ENCODE measurements around the gene CRELD1. TPM values are rescaled to one million over a fixed set of nuclear protein-coding genes. Genes with fewer than 3 reads are reported as not detected.

The CRELD1 gene
- total and polyA plus RNA-seq, 9 of the 15 experiments (the other 6 are each of a cell fraction or from before 2014, with no cell fraction given): 3.3 to 25.8 (median 16.5) TPM

- Histone ChIP-seq H3K4me3 (no peak overlapping the region), H3K9ac (ENCODE audit: insufficient read depth in 1 of 2, low read depth in 2 of 2, low read length in 2 of 2) (no peak overlapping the region), H3K4me2 (ENCODE audit: insufficient read depth, low read length) (no peak overlapping the region), H3K79me2 (ENCODE audit: control insufficient read depth, insufficient read depth, low read length) (no peaks in the 10 kb centered on the region; the same call in 2 of the 3 replicates), H3K27me3 (ENCODE audit: control insufficient read depth in 2 of 2, insufficient read depth in 2 of 2, low read length in 2 of 2) (no peaks in the 10 kb centered on the region), H3K4me1 (replicated peaks in 1 of 2; ENCODE audit: control insufficient read depth in 2 of 2, insufficient read depth in 2 of 2, low read length in 2 of 2) (peaks cover 38 to 48% of the 10 kb centered on the region in 2 experiments), H3K9me1 (ENCODE audit: control insufficient read depth, insufficient read depth, low read length) (no peaks in the 10 kb centered on the region), H4K20me1 (replicated peaks; ENCODE audit: control insufficient read depth, insufficient read depth, low read length) (no peaks in the 10 kb centered on the region), H3K36me3 (ENCODE audit: control insufficient read depth, insufficient read depth, low read length) (peaks cover 5% of the 10 kb centered on the region), H2AFZ (ENCODE audit: low read depth, low read length) (no peak overlapping the region), H3K27ac (ENCODE audit: extremely low read depth, low read depth, low read length) (no peak overlapping the region), H3K9me3 (replicated peaks; ENCODE audit: control insufficient read depth, insufficient read depth, low read depth, low read length) (no peaks in the 10 kb centered on the region)
- WGBS (ENCODE audit: insufficient coverage, low coverage, missing lambda C conversion rate): 46% methylated on average over 2 of the region's 3 CpGs
- ATAC-seq (no peak), DNase-seq (ENCODE audit: extremely low read depth in 1 of 4, low spot score in 3 of 4) (no peak), FAIRE-seq (no peak)
- BruUV-seq (replicated peaks): no TSS peak
- POLR2A ChIA-PET: interaction anchor here (1.0 kb wide), 1 partner anchor 13 kb away, joined by 3 read pairs; no protein-coding TSS in a partner anchor
- in situ Hi-C loops (cut with MboI): no loop called here
- CTCF ChIA-PET (ENCODE audit: low intra/inter-chr PET ratio): no interaction called here
- intact Hi-C loops (cut with micrococcal nuclease): no loop called here
- TF ChIP-seq NR3C1 (CRISPR knock-in tag; IDR thresholded peaks at IDR 0.05) (no peak), ZNF212 (CRISPR knock-in tag; IDR thresholded peaks at IDR 0.05) (no peak), U2AF2 (optimal IDR thresholded peaks at IDR 0.05; ENCODE audit: low read depth, low read length) (no peak), HDAC3 (IDR thresholded peaks at IDR 0.05; ENCODE audit: borderline replicate concordance, partially characterized antibody) (no peak), ZNF197 (CRISPR knock-in tag; IDR thresholded peaks at IDR 0.05; ENCODE audit: low read depth) (no peak), E2F5 (CRISPR knock-in tag; IDR thresholded peaks at IDR 0.05) (no peak), EWSR1 (IDR thresholded peaks at IDR 0.05; ENCODE audit: borderline replicate concordance, low read depth, partially characterized antibody) (no peak), CTBP1 (IDR thresholded peaks at IDR 0.05; ENCODE audit: borderline replicate concordance) (0 out of 2 replicates have a peak, but pooled peaks have one; percentile 13), NFIC (IDR thresholded peaks at IDR 0.05) (peak; percentile 73; the same call in 1 of the 2 replicates), SRSF3 (IDR thresholded peaks at IDR 0.05; ENCODE audit: insufficient read depth, low read length) (no peak), CREBBP (IDR thresholded peaks at IDR 0.05; ENCODE audit: low read depth, low read length) (no peak), ZNF143 (CRISPR knock-in tag; IDR thresholded peaks at IDR 0.05) (no peak), ELF4 (CRISPR knock-in tag; IDR thresholded peaks at IDR 0.05) (peak; percentile 89), BCLAF1 (IDR thresholded peaks at IDR 0.05; ENCODE audit: borderline replicate concordance in 1 of 2, control insufficient read depth in 1 of 2, low read depth in 2 of 2, low read length in 1 of 2) (peak in 1 of 2 experiments; percentile 45; a peak in 1 of 4 replicates), TSC22D4 (tag; IDR thresholded peaks at IDR 0.05) (peak; percentile 41; the same call in 1 of the 2 replicates), HDAC6 (IDR thresholded peaks at IDR 0.05; ENCODE audit: low read depth, low read length) (no peak)
Measured at GRCh38 chr3:9899289-9899791, 34.3 kb upstream of the CRELD1 start.
